ENCODE results near the gene PACSIN1.

The PACSIN1 gene

GRCh38 chr6:34553750-34554149, 87.9 kb downstream of the PACSIN1 start:
- Mint-ChIP-seq H3K27ac (peak overlapping the region; percentile 6), H3K4me1 (peaks cover 7% of the 10 kb centered on the region), H3K9me3 (no peaks in the 10 kb centered on the region), H3K4me3 (no peak overlapping the region), H3K27me3 (peaks cover 9% of the 10 kb centered on the region), H3K36me3 (no peaks in the 10 kb centered on the region)
- no peak for ATAC-seq (ENCODE audit: low read depth)
- DNase-seq (ENCODE audit: low spot score in 2 of 2): no peak

- no peak overlapping the region for H3K27ac Mint-ChIP-seq
Observed at GRCh38 chr6:34554291-34555006, 88.6 kb downstream of the PACSIN1 start.

GRCh38 chr6:34555007-34555322, 89.1 kb downstream of the PACSIN1 start:
- Mint-ChIP-seq H3K36me3 (no peaks in the 10 kb centered on the region), H3K4me1 (peaks cover 7% of the 10 kb centered on the region), H3K9me3 (no peaks in the 10 kb centered on the region), H3K27ac (no peak overlapping the region), H3K4me3 (no peak overlapping the region), H3K27me3 (peaks cover 7% of the 10 kb centered on the region)
- DNase-seq (ENCODE audit: low spot score in 2 of 2): no peak
- no peak for ATAC-seq (ENCODE audit: low read depth)

More at GRCh38 chr6:34554291-34555006, 88.6 kb downstream of the PACSIN1 start:
- DNase-seq (ENCODE audit: low spot score in 2 of 2): no peak
- Mint-ChIP-seq H3K9me3 (no peaks in the 10 kb centered on the region), H3K4me3 (no peak overlapping the region), H3K27me3 (peaks cover 8% of the 10 kb centered on the region), H3K36me3 (no peaks in the 10 kb centered on the region), H3K4me1 (peaks cover 7% of the 10 kb centered on the region)
- ATAC-seq (ENCODE audit: low read depth): no peak

- no peak overlapping the region for H3K27ac Mint-ChIP-seq
- ATAC-seq (ENCODE audit: low read depth) (no peak), DNase-seq (ENCODE audit: low spot score in 2 of 2) (no peak)
- H3K27me3 Mint-ChIP-seq: peaks cover 7% of the 10 kb centered on the region
- H3K4me3 Mint-ChIP-seq: no peak overlapping the region
- H3K4me1 Mint-ChIP-seq: peaks cover 7% of the 10 kb centered on the region
- no peaks in the 10 kb centered on the region for H3K9me3 Mint-ChIP-seq
- no peaks in the 10 kb centered on the region for H3K36me3 Mint-ChIP-seq
Observed at GRCh38 chr6:34555328-34555727, 89.5 kb downstream of the PACSIN1 start.

- ATAC-seq (ENCODE audit: low read depth) (no peak), DNase-seq (ENCODE audit: low spot score in 2 of 2) (no peak)
- H3K36me3 Mint-ChIP-seq: no peaks in the 10 kb centered on the region
- H3K27ac Mint-ChIP-seq: no peak within 1 kb of the TSS
- peaks cover 7% of the 10 kb centered on the region for H3K4me1 Mint-ChIP-seq
- H3K27me3 Mint-ChIP-seq: peaks cover 7% of the 10 kb centered on the region
- H3K4me3 Mint-ChIP-seq: no peak within 1 kb of the TSS
- no peaks in the 10 kb centered on the region for H3K9me3 Mint-ChIP-seq
Observed at GRCh38 chr6:34556031-34556471, 90.2 kb downstream of the PACSIN1 start, which contains the start of gene SPDEF. SPDEF (minus strand) TSS chr6:34556329; CDS start chr6:34544455, 11,874 bp downstream.

- DNase-seq (ENCODE audit: low spot score in 2 of 2) (no peak), ATAC-seq (ENCODE audit: low read depth) (no peak)
- Mint-ChIP-seq H3K27me3 (peaks cover 7% of the 10 kb centered on the region), H3K36me3 (no peaks in the 10 kb centered on the region), H3K27ac (no peak overlapping the region), H3K4me3 (no peak overlapping the region), H3K4me1 (peaks cover 7% of the 10 kb centered on the region), H3K9me3 (no peaks in the 10 kb centered on the region)
Observed at GRCh38 chr6:34556493-34556892, 90.6 kb downstream of the PACSIN1 start.

- ATAC-seq (ENCODE audit: low read depth) (no peak), DNase-seq (ENCODE audit: low spot score in 2 of 2) (no peak)
- Mint-ChIP-seq H3K4me3 (no peak overlapping the region), H3K36me3 (no peaks in the 10 kb centered on the region), H3K9me3 (no peaks in the 10 kb centered on the region), H3K4me1 (peaks cover 7% of the 10 kb centered on the region), H3K27me3 (peaks cover 3% of the 10 kb centered on the region), H3K27ac (no peak overlapping the region)
Observed at GRCh38 chr6:34557228-34557627, 91.4 kb downstream of the PACSIN1 start.

GRCh38 chr6:34558172-34558714, 92.4 kb downstream of the PACSIN1 start:
- Mint-ChIP-seq H3K36me3 (no peaks in the 10 kb centered on the region), H3K27ac (no peak overlapping the region), H3K4me1 (peaks cover 7% of the 10 kb centered on the region), H3K27me3 (no peaks in the 10 kb centered on the region), H3K9me3 (no peaks in the 10 kb centered on the region), H3K4me3 (no peak overlapping the region)
- ATAC-seq (ENCODE audit: low read depth): no peak
- no peak for DNase-seq (ENCODE audit: low spot score in 2 of 2)

- Mint-ChIP-seq H3K27me3 (peaks cover 4% of the 10 kb centered on the region), H3K27ac (no peak overlapping the region), H3K4me3 (no peak overlapping the region), H3K9me3 (no peaks in the 10 kb centered on the region), H3K4me1 (no peaks in the 10 kb centered on the region), H3K36me3 (no peaks in the 10 kb centered on the region)
- DNase-seq (ENCODE audit: low spot score in 2 of 2) (no peak), ATAC-seq (ENCODE audit: low read depth) (no peak)
Observed at GRCh38 chr6:34559651-34560365, 93.9 kb downstream of the PACSIN1 start.

- DNase-seq (ENCODE audit: low spot score in 2 of 2): no peak
- Mint-ChIP-seq H3K9me3 (no peaks in the 10 kb centered on the region), H3K27ac (no peak overlapping the region), H3K4me3 (no peak overlapping the region), H3K27me3 (peaks cover 5% of the 10 kb centered on the region), H3K4me1 (no peaks in the 10 kb centered on the region), H3K36me3 (no peaks in the 10 kb centered on the region)
- ATAC-seq (ENCODE audit: low read depth): no peak
Observed at GRCh38 chr6:34560366-34561226, 94.7 kb downstream of the PACSIN1 start.

- no peaks in the 10 kb centered on the region for H3K9me3 Mint-ChIP-seq
- H3K4me3 Mint-ChIP-seq: no peak overlapping the region
- no peak overlapping the region for H3K27ac Mint-ChIP-seq
- H3K4me1 Mint-ChIP-seq: no peaks in the 10 kb centered on the region
- ATAC-seq (ENCODE audit: low read depth) (no peak), DNase-seq (ENCODE audit: low spot score in 2 of 2) (no peak)
- H3K27me3 Mint-ChIP-seq: peaks cover 8% of the 10 kb centered on the region
- H3K36me3 Mint-ChIP-seq: no peaks in the 10 kb centered on the region
Observed at GRCh38 chr6:34561227-34561530, 95.3 kb downstream of the PACSIN1 start.

- ATAC-seq (ENCODE audit: low read depth): no peak
- H3K27me3 Mint-ChIP-seq: peaks cover 10% of the 10 kb centered on the region
- H3K9me3 Mint-ChIP-seq: no peaks in the 10 kb centered on the region
- H3K36me3 Mint-ChIP-seq: no peaks in the 10 kb centered on the region
- no peak overlapping the region for H3K27ac Mint-ChIP-seq
- DNase-seq (ENCODE audit: low spot score in 2 of 2): no peak
- H3K4me3 Mint-ChIP-seq: no peak overlapping the region
- no peaks in the 10 kb centered on the region for H3K4me1 Mint-ChIP-seq
Observed at GRCh38 chr6:34562350-34562749, 96.5 kb downstream of the PACSIN1 start.

- ATAC-seq (ENCODE audit: low read depth) (no peak), DNase-seq (ENCODE audit: low spot score in 2 of 2) (no peak)
- H3K27me3 Mint-ChIP-seq: peaks cover 10% of the 10 kb centered on the region
- no peak overlapping the region for H3K4me3 Mint-ChIP-seq
- no peaks in the 10 kb centered on the region for H3K9me3 Mint-ChIP-seq
- H3K4me1 Mint-ChIP-seq: no peaks in the 10 kb centered on the region
- no peaks in the 10 kb centered on the region for H3K36me3 Mint-ChIP-seq
- no peak overlapping the region for H3K27ac Mint-ChIP-seq
Observed at GRCh38 chr6:34562861-34563512, 97.1 kb downstream of the PACSIN1 start.

GRCh38 chr6:34563513-34563870, 97.6 kb downstream of the PACSIN1 start:
- Mint-ChIP-seq H3K4me1 (no peaks in the 10 kb centered on the region), H3K36me3 (no peaks in the 10 kb centered on the region), H3K27me3 (peaks cover 13% of the 10 kb centered on the region), H3K9me3 (no peaks in the 10 kb centered on the region), H3K27ac (no peak overlapping the region), H3K4me3 (no peak overlapping the region)
- DNase-seq (ENCODE audit: low spot score in 2 of 2): no peak
- no peak for ATAC-seq (ENCODE audit: low read depth)

All from memory B cell (primary cell).